Panc1 (cell line): ENCODE measurements around the gene SSTR5. TPM values are rescaled to one million over a fixed set of nuclear protein-coding genes. Genes with fewer than 3 reads are reported as not detected.
"Not testable (repeated sequence)": the region's sequence is repeated elsewhere in the genome, so short reads cannot be mapped to it uniquely, and the experiment has no call there.

Experiments
- ATAC-seq: fragments of 200-7000 bp; cut with Tn5 transposase; 2 replicates; pipeline ENCODE4 v1.9.1; 2020; ENCODE audit warnings: mild to moderate bottlenecking, moderate library complexity
- BruUV-seq: library from RNA; stranded (reverse); fragments of 400-500 nt; replicated peaks from 2 replicates; lab custom pipeline; 2021; lab: Mats Ljungman, UMichigan
- CTCF ChIA-PET: fragments of 300-600 bp; sonication (Branson Sonifier 250); formaldehyde crosslinking; loops from one replicate; lab custom pipeline; 2022; ENCODE audit warnings: antibody characterized with exemption; lab: Charles Lee
- POLR2A ChIA-PET: fragments of 300-600 bp; sonication (Branson Sonifier 250); formaldehyde crosslinking; loops from one replicate; lab custom pipeline; 2022; ENCODE audit warnings: antibody characterized with exemption; lab: Charles Lee
- DNase-seq: peaks from one replicate; pipeline ENCODE4 v3.0.0-alpha.2; 2010; ENCODE audit warnings: low read depth, low spot score
- H3K27ac ChIP-seq: 2 replicates; pipeline ENCODE4 v1.5.1; 2011; ENCODE audit warnings: mild to moderate bottlenecking, low read length, inconsistent platforms
- H3K27me3 ChIP-seq: fragments of 200-500 bp; sonication (Bioruptor generic); 2 replicates; pipeline ENCODE4 v1.6.0; 2014; ENCODE audit warnings: low read length, inconsistent platforms; ENCODE audit not compliant: control insufficient read depth, insufficient read depth
- H3K36me3 ChIP-seq: fragments of 200-500 bp; sonication (Bioruptor generic); 2 replicates; pipeline ENCODE4 v1.5.1; 2014; ENCODE audit warnings: inconsistent platforms, mild to moderate bottlenecking, low read length, moderate library complexity; ENCODE audit not compliant: control insufficient read depth, insufficient read depth
- H3K4me1 ChIP-seq: 2 replicates; pipeline ENCODE4 v1.5.1; 2011; ENCODE audit warnings: inconsistent platforms, mild to moderate bottlenecking, low read length, moderate library complexity; ENCODE audit not compliant: control insufficient read depth, insufficient read depth
- H3K4me3 ChIP-seq, 2 experiments: 2 replicates each; pipeline ENCODE4 v1.5.1; 2011 to 2012; ENCODE audit warnings: low read depth in 2 of 2, low read length in 2 of 2, mild to moderate bottlenecking in 2 of 2, inconsistent platforms in 1 of 2, moderate library complexity in 1 of 2
- H3K9me3 ChIP-seq: fragments of 200-500 bp; sonication (Bioruptor generic); 2 replicates; pipeline ENCODE4 v1.5.1; 2014; ENCODE audit warnings: low read depth, mild to moderate bottlenecking, inconsistent platforms, low read length, moderate library complexity; ENCODE audit not compliant: control insufficient read depth, insufficient read depth
- POLR2AphosphoS5 ChIP-seq: IDR thresholded peaks from 2 replicates; pipeline ENCODE4 v1.6.1; 2012; ENCODE audit warnings: mild to moderate bottlenecking, low read depth, low read length, moderate library complexity
- SIN3A ChIP-seq: IDR thresholded peaks from 2 replicates; pipeline ENCODE4 v1.6.1; 2012; ENCODE audit warnings: low read depth, mild to moderate bottlenecking, low read length, moderate library complexity, borderline replicate concordance; ENCODE audit not compliant: insufficient read depth
- TCF7L2 ChIP-seq: IDR thresholded peaks from 2 replicates; pipeline ENCODE4 v1.6.1; 2011; ENCODE audit warnings: mild to moderate bottlenecking, low read depth, low read length, inconsistent platforms
- in situ Hi-C: cut with HindIII; loops from 2 replicates; pipeline ENCODE4 v1.10.0; 2016; ENCODE audit warnings: low sequenced_read_pairs, low pct_unique_long_range_greater_than_20kb
- intact Hi-C: fragments of 100-400 bp; cut with micrococcal nuclease; formaldehyde crosslinking; loops from one replicate; pipeline ENCODE4 v1.10.0; 2022; ENCODE audit not compliant: unreplicated experiment
- total RNA-seq: library from RNA; stranded (reverse); gene quantifications from one replicate; pipeline ENCODE4 v1.2.1, GENCODE V29; 2021; ENCODE audit not compliant: unreplicated experiment
- TF ChIP-seq, protein P1 (sequence below): fragments of 450-650 bp; IDR thresholded peaks from 2 replicates; pipeline ENCODE4 v1.5.1; 2017; ENCODE audit warnings: mild to moderate bottlenecking
- TF ChIP-seq, protein P2 (sequence below), 2 experiments: IDR thresholded peaks; 2 replicates each; pipeline ENCODE4 v1.6.1; 2011 to 2012; ENCODE audit warnings: low read depth in 2 of 2, control low read depth in 1 of 2, low read length in 1 of 2, mild to moderate bottlenecking in 1 of 2, moderate library complexity in 1 of 2; ENCODE audit not compliant: insufficient read depth in 1 of 2

The SSTR5 gene
- total RNA-seq, 1 experiment from 2014 or later, result 2.8 TPM

DNA sequence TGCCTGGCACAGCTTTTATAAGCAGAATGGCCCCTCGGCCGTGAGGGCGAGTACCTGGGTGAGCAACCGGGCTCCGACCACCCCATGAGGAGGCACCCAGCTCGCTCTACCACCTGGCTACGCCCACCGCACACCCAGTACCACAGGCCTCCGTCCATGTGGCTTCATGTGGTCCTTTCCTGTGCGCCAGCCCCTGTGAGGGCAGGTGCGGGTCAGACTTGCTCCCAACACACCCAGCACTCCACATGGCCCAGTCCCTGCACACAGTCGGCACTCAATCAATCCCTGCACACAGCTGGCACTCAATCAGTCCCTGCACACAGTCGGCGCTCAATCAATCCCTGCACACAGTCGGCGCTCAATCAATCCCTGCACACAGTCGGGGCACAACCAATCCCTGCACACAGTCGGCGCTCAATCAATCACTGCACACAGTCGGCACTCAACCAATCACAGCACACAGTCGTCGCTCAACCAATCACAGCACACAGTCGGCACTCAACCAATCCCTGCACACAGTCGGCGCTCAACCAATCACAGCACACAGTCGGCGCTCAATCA lies 19.5 kb downstream of the SSTR5 start:
- ChIA-PET CTCF (no interaction called here), POLR2A (no interaction called here)
- DNase-seq (no peak), ATAC-seq (no peak)
- BruUV-seq, result no TSS peak
- Histone ChIP-seq H3K36me3 (no peaks in the 10 kb centered on the region), H3K4me1 (peaks cover 57% of the 10 kb centered on the region), H3K9me3 (no peaks in the 10 kb centered on the region), H3K4me3 (no peak overlapping the region), H3K27ac (peak overlapping the region; percentile 51), H3K27me3 (no peaks in the 10 kb centered on the region)
- TF ChIP-seq SIN3A (no peak), TCF7L2 (no peak), POLR2AphosphoS5 (no peak)
- TF ChIP-seq, protein P1, sequence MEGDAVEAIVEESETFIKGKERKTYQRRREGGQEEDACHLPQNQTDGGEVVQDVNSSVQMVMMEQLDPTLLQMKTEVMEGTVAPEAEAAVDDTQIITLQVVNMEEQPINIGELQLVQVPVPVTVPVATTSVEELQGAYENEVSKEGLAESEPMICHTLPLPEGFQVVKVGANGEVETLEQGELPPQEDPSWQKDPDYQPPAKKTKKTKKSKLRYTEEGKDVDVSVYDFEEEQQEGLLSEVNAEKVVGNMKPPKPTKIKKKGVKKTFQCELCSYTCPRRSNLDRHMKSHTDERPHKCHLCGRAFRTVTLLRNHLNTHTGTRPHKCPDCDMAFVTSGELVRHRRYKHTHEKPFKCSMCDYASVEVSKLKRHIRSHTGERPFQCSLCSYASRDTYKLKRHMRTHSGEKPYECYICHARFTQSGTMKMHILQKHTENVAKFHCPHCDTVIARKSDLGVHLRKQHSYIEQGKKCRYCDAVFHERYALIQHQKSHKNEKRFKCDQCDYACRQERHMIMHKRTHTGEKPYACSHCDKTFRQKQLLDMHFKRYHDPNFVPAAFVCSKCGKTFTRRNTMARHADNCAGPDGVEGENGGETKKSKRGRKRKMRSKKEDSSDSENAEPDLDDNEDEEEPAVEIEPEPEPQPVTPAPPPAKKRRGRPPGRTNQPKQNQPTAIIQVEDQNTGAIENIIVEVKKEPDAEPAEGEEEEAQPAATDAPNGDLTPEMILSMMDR, result no peak
- TF ChIP-seq, protein P2, sequence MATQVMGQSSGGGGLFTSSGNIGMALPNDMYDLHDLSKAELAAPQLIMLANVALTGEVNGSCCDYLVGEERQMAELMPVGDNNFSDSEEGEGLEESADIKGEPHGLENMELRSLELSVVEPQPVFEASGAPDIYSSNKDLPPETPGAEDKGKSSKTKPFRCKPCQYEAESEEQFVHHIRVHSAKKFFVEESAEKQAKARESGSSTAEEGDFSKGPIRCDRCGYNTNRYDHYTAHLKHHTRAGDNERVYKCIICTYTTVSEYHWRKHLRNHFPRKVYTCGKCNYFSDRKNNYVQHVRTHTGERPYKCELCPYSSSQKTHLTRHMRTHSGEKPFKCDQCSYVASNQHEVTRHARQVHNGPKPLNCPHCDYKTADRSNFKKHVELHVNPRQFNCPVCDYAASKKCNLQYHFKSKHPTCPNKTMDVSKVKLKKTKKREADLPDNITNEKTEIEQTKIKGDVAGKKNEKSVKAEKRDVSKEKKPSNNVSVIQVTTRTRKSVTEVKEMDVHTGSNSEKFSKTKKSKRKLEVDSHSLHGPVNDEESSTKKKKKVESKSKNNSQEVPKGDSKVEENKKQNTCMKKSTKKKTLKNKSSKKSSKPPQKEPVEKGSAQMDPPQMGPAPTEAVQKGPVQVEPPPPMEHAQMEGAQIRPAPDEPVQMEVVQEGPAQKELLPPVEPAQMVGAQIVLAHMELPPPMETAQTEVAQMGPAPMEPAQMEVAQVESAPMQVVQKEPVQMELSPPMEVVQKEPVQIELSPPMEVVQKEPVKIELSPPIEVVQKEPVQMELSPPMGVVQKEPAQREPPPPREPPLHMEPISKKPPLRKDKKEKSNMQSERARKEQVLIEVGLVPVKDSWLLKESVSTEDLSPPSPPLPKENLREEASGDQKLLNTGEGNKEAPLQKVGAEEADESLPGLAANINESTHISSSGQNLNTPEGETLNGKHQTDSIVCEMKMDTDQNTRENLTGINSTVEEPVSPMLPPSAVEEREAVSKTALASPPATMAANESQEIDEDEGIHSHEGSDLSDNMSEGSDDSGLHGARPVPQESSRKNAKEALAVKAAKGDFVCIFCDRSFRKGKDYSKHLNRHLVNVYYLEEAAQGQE (IDR thresholded peaks at IDR 0.05; ENCODE audit: insufficient read depth in 1 of 2, low read depth in 2 of 2, low read length in 1 of 2), result no peak
- intact Hi-C loops (no loop called here), in situ Hi-C loops (no loop called here)

DNA sequence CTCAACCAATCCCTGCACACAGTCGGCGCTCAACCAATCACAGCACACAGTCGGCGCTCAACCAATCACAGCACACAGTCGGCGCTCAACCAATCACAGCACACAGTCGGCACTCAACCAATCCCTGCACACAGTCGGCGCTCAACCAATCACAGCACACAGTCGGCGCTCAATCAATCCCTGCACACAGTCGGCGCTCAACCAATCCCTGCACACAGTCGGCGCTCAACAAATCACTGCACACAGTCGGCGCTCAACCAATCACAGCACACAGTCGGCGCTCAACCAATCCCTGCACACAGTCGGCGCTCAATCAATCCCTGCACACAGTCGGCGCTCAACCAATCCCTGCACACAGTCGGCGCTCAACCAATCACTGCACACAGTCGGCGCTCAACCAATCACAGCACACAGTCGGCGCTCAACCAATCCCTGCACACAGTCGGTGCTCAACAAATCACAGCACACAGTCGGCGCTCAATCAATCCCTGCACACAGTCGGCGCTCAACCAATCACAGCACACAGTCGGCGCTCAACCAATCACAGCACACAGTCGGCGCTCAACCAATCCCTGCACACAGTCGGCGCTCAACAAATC lies 20.2 kb downstream of the SSTR5 start:
- intact Hi-C loops, H3K9me3 ChIP-seq, H3K36me3 ChIP-seq, H3K27ac ChIP-seq, ATAC-seq, POLR2A ChIA-PET, H3K27me3 ChIP-seq, in situ Hi-C loops, H3K4me3 ChIP-seq, CTCF ChIA-PET, BruUV-seq, DNase-seq: not testable (repeated sequence)
- peaks cover 52% of the 10 kb centered on the region for H3K4me1 ChIP-seq
